ENCODE results near the gene SNN.

DNA sequence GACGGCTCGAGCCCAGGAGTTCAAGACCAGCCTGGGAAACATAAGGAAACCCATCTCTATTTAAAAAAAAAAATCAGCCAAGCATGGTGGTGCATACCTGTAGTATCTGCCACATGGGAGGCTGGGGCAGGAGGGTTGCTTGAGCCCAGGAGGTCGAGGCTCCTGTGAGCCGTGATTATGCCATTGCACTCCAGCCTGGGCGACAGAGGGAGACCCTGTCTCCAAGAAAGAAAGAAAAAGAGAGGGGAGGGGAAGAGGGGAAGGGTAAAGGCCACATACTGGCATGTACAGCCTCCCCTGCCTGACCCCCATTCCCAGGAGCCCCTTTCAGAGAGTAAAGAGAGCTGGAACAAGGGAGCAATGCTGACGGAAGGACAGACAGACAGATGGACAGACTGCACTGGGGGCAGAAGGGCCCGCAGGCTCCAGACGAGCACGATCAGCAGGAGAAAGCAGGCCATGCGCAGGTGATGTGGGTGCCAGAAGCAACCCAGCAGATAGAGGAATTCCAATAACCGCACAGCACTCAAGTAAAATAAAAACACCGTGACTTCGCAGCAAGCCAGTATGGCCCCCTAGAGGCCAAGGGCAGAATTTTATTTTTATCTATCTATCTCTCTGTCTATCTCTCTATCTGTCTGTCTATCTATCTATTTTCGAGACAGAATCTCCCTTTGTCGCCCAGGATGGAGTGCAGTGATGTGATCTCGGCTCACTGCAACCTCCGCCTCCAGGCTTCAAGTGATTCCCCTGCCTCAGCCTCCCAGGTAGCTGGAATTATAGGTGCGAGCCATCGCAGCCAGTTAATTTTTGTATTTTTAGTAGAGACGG is 27.1 kb upstream of the SNN start:
- TF ChIP-seq CTCF (IDR thresholded peaks at IDR 0.05; ENCODE audit: insufficient read depth, low read length) (peak; percentile 55), POLR2AphosphoS5 (IDR thresholded peaks at IDR 0.05; ENCODE audit: low read depth) (no peak), REST (IDR thresholded peaks at IDR 0.05; ENCODE audit: insufficient replicate concordance, low read depth) (no peak)
